CD4-positive, alpha-beta T cell treated with Interleukin-15 for 1 hour (primary cell): Measurements from ENCODE around the gene APOF.
"Not testable (repeated sequence)": the region's sequence is repeated elsewhere in the genome, so short reads cannot be mapped to it uniquely, and the experiment has no call there.

Source experiments
- DNase-seq: peaks from one replicate; pipeline ENCODE4 v3.0.0-alpha.2; 2020

The APOF gene

DNA sequence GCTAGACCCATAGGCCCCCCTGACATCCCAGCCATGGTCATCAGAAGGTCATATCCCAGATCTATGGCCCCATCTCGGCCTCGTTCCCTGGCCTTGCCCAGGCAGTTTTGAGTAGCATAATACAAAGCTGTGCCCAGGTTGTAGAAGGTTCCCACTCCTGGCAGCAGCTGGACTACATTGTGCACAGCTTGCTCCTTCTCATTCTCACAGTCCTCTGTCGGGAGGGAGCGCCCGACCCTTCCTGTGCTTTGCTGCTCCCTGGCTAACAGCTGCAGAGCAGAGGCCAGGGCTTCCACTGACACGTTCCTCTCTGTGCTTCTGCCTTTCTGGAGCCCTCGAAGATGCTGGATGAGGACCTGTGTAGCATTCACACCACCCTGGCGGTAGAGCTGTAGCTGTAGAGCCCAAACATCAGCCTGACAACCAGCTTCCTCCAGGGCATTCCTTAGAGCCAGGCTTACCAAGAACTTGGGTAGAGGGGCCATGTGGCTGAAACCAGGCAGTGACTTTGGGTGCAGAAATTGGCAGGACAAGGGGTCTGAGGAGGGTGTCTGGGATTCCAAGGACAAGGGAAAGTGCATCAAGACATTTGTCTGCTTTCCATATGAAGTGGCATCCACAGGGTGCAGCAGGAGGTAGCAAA, 1.0 kb downstream of the APOF start:
- DNase-seq = no peak

- peak; percentile 100 for DNase-seq
Observed at GRCh38 chr12:56359851-56360767, 2.5 kb downstream of the APOF start, which contains the start of gene STAT2. STAT2 (minus strand) TSS chr12:56360107; CDS start chr12:56356571, 3,536 bp downstream.

DNA sequence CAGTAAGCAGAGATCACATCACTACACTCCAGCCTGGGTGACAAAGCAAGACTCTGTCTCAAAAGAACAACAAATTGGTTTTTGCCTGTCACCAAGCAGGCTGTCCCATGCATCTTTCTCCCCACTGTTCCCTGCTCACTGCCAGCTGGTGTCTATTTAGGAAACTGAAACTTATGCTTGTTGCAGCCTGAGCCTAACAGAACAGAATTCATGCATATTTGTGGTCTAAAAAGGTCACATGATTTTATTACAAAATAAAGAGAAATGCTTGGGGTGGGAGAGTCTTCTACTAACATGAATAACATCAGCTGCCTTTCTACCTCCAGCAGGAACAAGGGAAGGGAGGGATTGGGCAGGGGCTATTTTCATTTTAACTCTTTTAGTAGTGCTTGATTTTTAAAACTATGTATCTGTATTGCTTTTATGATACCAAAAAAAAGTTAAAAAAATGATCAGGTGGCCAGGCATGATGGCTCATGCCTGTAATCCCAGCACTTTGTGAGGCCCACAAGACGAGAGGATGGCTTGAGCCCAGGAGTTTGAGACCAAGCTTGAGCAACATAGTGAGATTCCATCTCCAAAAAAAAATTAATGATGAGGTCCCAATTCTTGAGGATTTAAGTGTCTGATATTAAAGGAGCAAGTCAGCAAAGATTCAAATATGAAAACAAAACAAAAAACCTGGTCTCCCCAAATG, 3.7 kb downstream of the APOF start:
- no peak for DNase-seq

- no peak for DNase-seq
Observed at GRCh38 chr12:56351325-56351724, 11.3 kb downstream of the APOF start.

GRCh38 chr12:56350662-56351061, 12.0 kb downstream of the APOF start:
- no peak for DNase-seq

- no peak for DNase-seq
Observed at GRCh38 chr12:56348776-56349175, 13.9 kb downstream of the APOF start.

DNA sequence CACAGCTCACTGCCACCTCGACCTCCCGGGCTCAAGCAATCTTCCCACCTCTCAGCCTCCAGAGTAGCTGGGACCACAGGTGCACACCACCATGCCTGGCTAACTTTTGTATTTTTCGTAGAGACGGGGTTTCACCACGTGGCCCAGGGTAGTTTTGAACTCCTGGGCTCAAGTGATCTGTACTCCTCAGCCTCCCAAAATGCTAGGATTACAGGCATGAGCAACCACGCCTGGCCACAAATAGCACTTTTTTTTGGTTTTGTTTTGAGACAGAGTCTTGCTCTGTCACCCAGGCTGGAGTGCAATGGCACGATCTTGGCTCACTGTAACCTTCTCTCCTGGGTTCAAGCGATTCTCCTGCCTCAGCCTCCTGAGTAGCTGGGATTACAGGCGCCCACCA, 15.4 kb downstream of the APOF start:
- DNase-seq = not testable (repeated sequence)

- DNase-seq = no peak
Observed at GRCh38 chr12:56346675-56347074, 16.0 kb downstream of the APOF start.

- not testable (repeated sequence) for DNase-seq
Observed at GRCh38 chr12:56342290-56342689, 20.4 kb downstream of the APOF start.

DNA sequence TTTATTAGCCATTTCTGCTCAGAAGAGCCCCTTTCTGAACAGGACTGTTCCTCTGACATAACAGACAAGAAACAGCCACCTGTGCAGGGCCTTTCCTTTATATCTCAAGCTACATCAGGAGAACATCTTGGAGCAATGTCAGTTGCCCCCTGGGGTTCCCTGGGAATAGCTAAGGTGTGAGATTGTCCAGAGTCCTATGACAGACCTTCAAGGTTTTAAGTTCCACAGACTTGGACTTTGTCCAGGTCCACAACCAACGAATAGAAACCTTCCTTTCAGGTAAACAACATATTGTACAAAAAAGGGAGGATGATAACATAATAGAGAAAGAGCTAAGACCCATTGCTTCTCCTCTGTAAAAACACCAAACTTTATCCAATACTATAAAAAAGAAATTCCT, 21.0 kb downstream of the APOF start:
- DNase-seq = no peak

GRCh38 chr12:56339158-56339422, 23.6 kb downstream of the APOF start:
- no peak for DNase-seq

GRCh38 chr12:56338308-56339157, 24.1 kb downstream of the APOF start, which contains the start of gene IL23A:
IL23A (plus strand) TSS chr12:56338884; CDS start chr12:56339045, 161 bp downstream.
- peak; percentile 91 for DNase-seq

DNA sequence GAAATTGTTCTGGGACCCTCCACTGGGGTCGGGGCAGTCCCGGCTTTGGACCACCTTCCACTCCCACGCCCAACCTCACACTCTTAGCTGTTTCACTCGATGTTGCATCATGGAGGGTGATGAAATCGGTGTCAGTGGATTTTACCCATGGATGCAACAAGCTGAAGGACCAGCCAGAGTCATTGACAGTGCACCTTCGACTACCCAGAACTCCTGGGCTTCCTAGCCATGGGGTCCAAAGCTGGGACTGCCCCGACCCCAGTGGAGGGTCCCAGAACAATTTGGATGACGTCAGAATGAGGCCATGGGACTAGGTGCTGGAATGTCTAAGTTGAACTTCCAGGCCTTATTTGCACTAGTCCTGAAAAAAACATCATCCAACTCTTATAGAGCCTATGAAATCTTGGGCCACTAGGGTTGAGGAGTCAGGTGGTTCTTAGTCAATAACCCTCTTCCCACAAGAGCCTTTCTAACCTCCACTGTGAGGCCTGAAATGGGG, 24.9 kb downstream of the APOF start:
- peak; percentile 27 for DNase-seq

DNA sequence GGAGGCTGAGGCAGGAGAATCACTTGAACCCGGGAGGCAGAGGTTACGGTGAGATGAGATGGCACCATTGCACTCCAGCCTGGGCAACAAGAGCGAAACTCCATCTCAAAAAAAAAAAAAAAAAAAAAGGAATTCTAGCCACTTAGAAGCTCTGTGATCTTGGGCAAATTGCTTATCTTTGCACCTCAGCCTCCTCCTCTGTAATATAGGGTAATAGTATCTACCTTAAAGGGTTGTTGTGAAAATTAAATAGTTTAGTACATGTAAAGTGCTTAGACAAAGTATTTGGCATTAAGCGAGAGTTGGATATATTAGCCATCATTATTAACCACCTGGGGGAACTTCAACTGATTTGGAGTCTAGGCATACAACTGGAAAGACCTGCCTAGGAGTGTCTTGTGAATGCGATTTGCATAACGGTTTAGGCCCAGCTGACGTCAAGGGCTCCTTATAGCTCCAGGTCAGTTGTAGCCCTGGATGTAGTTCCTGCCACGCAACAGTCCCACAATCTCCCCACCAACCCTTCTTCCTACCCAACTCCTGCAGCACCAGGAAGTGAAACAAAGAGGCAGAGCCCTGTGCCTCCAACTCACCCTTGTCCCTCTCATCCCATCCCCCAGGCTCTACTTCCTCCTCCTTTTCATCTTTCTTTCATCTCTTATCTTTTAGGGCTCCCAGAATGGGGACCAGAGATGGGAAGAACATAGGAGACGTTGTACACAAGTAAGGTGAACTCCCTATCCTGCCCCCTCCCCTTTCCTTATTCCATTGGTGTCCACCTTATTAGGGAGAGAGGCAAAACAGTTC, 26.1 kb downstream of the APOF start:
- peak; percentile 67 for DNase-seq

DNA sequence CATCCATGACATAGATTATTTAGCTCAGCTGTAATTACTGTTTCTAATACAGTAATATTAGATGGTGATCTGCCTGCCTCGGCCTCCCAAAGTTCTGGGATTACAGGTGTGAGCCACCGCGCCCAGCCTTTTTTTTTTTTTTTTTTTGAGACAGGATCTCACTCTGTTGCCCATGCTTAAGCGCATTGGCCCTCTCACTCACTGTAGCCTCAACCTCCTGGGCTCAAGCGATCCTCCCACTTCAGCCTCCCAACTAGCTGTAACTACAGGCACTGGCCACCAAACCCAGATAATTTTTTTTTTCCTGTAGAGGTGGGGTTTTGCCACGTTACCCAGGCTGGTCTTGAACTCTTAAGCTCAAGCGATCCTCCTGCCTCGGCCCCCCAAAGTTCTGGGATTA, 27.1 kb downstream of the APOF start:
- DNase-seq = not testable (repeated sequence)

DNA sequence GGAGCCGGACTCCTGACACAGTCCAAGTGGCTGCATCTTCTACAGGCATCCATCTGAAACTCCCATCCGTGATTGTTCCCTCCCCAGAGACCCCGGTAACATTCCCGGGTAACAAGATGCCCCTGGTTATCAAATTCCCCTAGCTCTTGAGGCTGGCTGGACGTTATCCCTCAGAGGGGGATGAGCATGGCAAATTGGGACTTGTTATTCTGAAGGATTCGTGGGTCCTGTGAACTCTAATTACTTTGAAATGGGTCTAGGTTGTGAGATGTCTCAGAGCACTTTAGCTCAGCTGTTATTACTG, 28.2 kb downstream of the APOF start:
- DNase-seq = no peak

GRCh38 chr12:56333679-56334489, 28.8 kb downstream of the APOF start, which contains the start of gene PAN2:
PAN2 (minus strand) TSS chr12:56334000; CDS start chr12:56333094, 906 bp downstream.
- DNase-seq = peak; percentile 97

DNA sequence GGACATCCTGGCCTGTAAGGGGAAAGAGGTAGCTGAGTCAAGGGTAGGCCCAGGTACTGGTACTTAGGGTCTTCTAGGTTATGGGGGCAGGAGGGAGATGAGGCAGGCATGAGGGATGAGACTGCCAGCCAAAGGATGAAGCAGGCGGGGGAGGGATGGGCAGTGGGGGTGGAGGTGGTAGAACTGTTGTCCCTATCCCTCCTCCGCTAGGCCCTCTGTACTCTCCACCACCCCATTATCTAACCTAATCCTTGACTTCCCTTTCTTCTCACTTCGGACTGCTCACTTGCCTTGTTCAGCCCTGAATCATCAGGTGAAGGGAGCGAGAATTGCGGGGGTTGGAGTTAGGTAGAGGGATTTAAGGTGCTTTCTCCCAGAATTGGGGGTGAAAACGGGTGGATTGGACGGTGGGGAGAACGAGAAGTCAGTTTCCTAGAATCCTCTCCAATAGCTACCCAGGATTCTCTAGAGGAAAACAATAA, 29.4 kb downstream of the APOF start:
- no peak for DNase-seq

DNA sequence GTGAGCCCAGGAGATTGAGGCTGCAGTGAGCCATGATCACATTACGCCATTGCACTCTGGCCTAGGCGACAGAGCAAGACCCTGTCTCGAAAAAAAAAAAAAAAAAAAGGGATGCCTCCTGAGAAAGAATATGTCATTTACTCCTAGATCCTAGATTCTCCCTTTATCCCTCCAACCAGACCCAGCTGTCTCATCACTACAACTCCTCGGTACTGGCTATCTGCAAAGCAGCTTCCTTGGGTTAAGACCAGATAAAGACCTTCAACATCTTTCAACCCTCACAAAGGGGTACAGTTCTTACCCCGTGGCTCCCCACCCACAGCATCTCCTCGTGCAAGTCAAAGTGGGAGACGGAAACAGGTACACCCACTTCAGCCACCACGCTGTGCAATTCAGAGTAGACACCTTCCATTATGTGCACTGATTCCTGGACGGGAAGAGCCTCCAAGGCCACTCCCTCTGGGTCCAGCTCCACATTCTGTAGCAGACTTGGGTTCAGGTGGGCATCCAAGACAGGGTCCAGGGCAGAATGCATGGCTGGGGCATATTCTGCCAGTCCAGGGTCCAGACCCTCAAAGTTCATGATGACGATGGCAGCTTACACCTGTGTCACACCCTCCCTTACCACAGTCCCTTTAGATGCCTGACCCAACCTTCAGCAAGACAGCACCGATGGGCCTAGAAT, 30.0 kb downstream of the APOF start:
- DNase-seq = no peak

DNA sequence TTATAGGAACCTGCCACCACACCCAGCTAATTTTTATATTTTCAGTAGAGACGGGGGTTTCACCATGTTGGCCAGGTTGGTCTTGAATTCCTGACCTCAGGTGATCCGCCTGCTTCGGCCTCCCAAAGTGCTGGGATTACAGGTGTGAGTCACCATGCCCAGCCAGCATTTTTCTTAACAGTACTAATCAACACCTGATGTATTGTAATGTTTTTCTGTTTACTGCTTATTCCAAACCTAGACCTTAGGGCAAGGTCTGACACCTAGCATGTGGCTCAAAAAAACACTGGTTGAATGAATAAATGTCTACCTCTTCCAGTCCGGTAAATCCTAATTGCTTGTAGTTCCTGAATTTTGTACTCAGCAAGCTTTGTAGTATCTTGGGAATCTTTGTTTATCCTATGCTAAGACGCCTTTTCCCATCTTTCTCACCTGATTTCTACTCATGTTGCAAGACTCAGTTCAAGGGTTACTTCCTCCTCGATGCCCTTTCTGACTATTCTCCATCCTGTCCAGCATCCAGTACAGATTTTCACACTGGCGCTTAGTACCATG, 31.6 kb downstream of the APOF start:
- DNase-seq = no peak
